HepG2 (cell line): ENCODE results near the gene SNF8. TPM values are rescaled to one million over a fixed set of nuclear protein-coding genes. Genes with fewer than 3 reads are reported as not detected.

Experiments used
- ELK4 ChIP-seq: sonication (generic); formaldehyde crosslinking; IDR thresholded peaks from 2 replicates; pipeline ENCODE4 v1.9.0; 2021; ENCODE audit warnings: missing genetic modification reagents, borderline replicate concordance
- FOXP1 ChIP-seq, 2 experiments: fragments of 450-650 bp in 1 of 2; IDR thresholded peaks; 2 replicates each; pipeline ENCODE4 v1.6.1; 2017 to 2018; ENCODE audit warnings: antibody characterized with exemption in 1 of 2
- HIVEP1 ChIP-seq: sonication (generic); formaldehyde crosslinking; IDR thresholded peaks from 2 replicates; pipeline ENCODE4 v1.4.0; 2020; ENCODE audit warnings: mild to moderate bottlenecking, missing genetic modification reagents
- HMGXB3 ChIP-seq: sonication (generic); formaldehyde crosslinking; IDR thresholded peaks from 2 replicates; pipeline ENCODE4 v1.4.0; 2020; ENCODE audit warnings: missing genetic modification reagents, borderline replicate concordance
- HMGXB4 ChIP-seq, 2 experiments: sonication (generic) in 1 of 2; formaldehyde crosslinking in 1 of 2; IDR thresholded peaks; 2 replicates each; pipeline versions ENCODE4 v1.4.0 to v1.6.1; 2018 to 2020; ENCODE audit warnings: missing genetic modification reagents in 2 of 2, borderline replicate concordance in 1 of 2, low read depth in 1 of 2, mild to moderate bottlenecking in 1 of 2, missing biosample characterization in 1 of 2
- KAT2B ChIP-seq: fragments of 150-350 bp; IDR thresholded peaks from 2 replicates; pipeline ENCODE4 v1.6.1; 2014; ENCODE audit warnings: low read depth, low read length, borderline replicate concordance
- MAFF ChIP-seq: IDR thresholded peaks from 2 replicates; pipeline ENCODE4 v1.6.1; 2011; ENCODE audit warnings: low read depth, low read length, improper control_type of control experiment
- SMC3 ChIP-seq: IDR thresholded peaks from 2 replicates; pipeline ENCODE4 v1.6.1; 2011; ENCODE audit warnings: low read length, improper control_type of control experiment
- SUZ12 ChIP-seq: fragments of 150-350 bp; IDR thresholded peaks from 2 replicates; pipeline ENCODE4 v1.6.1; 2014; ENCODE audit warnings: low read depth, low read length
- TBX2 ChIP-seq: sonication (generic); formaldehyde crosslinking; IDR thresholded peaks from 2 replicates; pipeline ENCODE4 v1.5.0; 2020; ENCODE audit warnings: missing genetic modification reagents, mild to moderate bottlenecking, borderline replicate concordance
- ZBTB4 ChIP-seq: sonication (generic); formaldehyde crosslinking; IDR thresholded peaks from 2 replicates; pipeline ENCODE4 v1.4.0; 2020; ENCODE audit warnings: missing genetic modification reagents, mild to moderate bottlenecking, borderline replicate concordance
- ZBTB7A ChIP-seq: sonication (generic); formaldehyde crosslinking; IDR thresholded peaks from 2 replicates; pipeline ENCODE4 v1.8.0; 2022; ENCODE audit warnings: mild to moderate bottlenecking, missing genetic modification reagents
- ZC3H13 ChIP-seq: sonication (generic); formaldehyde crosslinking; IDR thresholded peaks from 2 replicates; pipeline ENCODE4 v1.8.1; 2023; ENCODE audit warnings: mild to moderate bottlenecking, missing genetic modification reagents, moderate library complexity
- ZFP82 ChIP-seq: sonication (generic); formaldehyde crosslinking; IDR thresholded peaks from 2 replicates; pipeline ENCODE4 v1.5.1; 2020; ENCODE audit warnings: mild to moderate bottlenecking, missing genetic modification reagents, borderline replicate concordance
- ZMYM4 ChIP-seq: sonication (generic); formaldehyde crosslinking; IDR thresholded peaks from 2 replicates; pipeline ENCODE4 v1.8.1; 2023; ENCODE audit warnings: mild to moderate bottlenecking, missing genetic modification reagents
- ZNF414 ChIP-seq: sonication (generic); formaldehyde crosslinking; IDR thresholded peaks from 2 replicates; pipeline ENCODE4 v1.5.0; 2020; ENCODE audit warnings: missing genetic modification reagents
- ZNF547 ChIP-seq: sonication (generic); formaldehyde crosslinking; IDR thresholded peaks from 2 replicates; pipeline ENCODE4 v1.5.1; 2020; ENCODE audit warnings: mild to moderate bottlenecking, missing genetic modification reagents
- ZNF644 ChIP-seq: IDR thresholded peaks from 2 replicates; pipeline ENCODE4 v1.6.1; 2016; ENCODE audit warnings: low read depth
- ZNF83 ChIP-seq: sonication (generic); formaldehyde crosslinking; IDR thresholded peaks from 2 replicates; pipeline ENCODE4 v1.4.0; 2020; ENCODE audit warnings: missing genetic modification reagents, mild to moderate bottlenecking, borderline replicate concordance
- polyA plus RNA-seq, 8 experiments: library from polyadenylated mRNA; depleted of rRNA in 3 of 8; stranded (reverse) in 7 of 8; unstranded in 1 of 8; fragments of >200 nt; fragmentation: Illumina TruSeq in 4 of 8; extraction: Trizol in 4 of 8; gene quantifications; 2 replicates each; pipeline versions ENCODE4 v1.2.1 to v1.2.3, GENCODE V29; 2011 to 2016; ENCODE audit warnings: low read depth in 4 of 8, missing spikeins in 1 of 8, mixed read lengths in 1 of 8; ENCODE audit not compliant: insufficient read depth in 1 of 8
- total RNA-seq, 5 experiments: library from RNA; depleted of rRNA; stranded (reverse); fragments of >200 nt; fragmentation: Illumina TruSeq; extraction: Trizol; gene quantifications; 2 replicates each; pipeline ENCODE4 v1.2.3, GENCODE V29; 2016; ENCODE audit warnings: low read depth in 1 of 5

SNF8 gene
- total and polyA plus RNA-seq, 2 of the 13 experiments (the other 11 are each of a cell fraction or from before 2014, with no cell fraction given): 114 to 153 TPM

GRCh38 chr17:48930435-48930873, 14.2 kb downstream of the SNF8 start (continued):
- TF ChIP-seq ZNF414 (0 out of 2 replicates have a peak, but pooled peaks have one; percentile 28), ZMYM4 (CRISPR knock-in tag) (peak; percentile 43; the same call in 1 of the 2 replicates), ZBTB7A (CRISPR knock-in tag) (no peak), TBX2 (CRISPR knock-in tag) (no peak), ELK4 (CRISPR knock-in tag) (no peak), ZBTB4 (CRISPR knock-in tag) (no peak), FOXP1 (IDR thresholded peaks at IDR 0.05) (no peak), FOXP1 (CRISPR knock-in tag; IDR thresholded peaks at IDR 0.05) (no peak), HMGXB4 (CRISPR knock-in tag; IDR thresholded peaks at IDR 0.05; ENCODE audit: borderline replicate concordance in 1 of 2, low read depth in 1 of 2) (no peak), ZNF644 (CRISPR knock-in tag) (no peak), HIVEP1 (CRISPR knock-in tag) (no peak), SUZ12 (no peak), ZNF547 (CRISPR knock-in tag) (no peak), ZC3H13 (CRISPR knock-in tag) (peak; percentile 52; the same call in 1 of the 2 replicates), HMGXB3 (no peak), MAFF (no peak), KAT2B (no peak), SMC3 (0 out of 2 replicates have a peak, but pooled peaks have one; percentile 4), ZFP82 (CRISPR knock-in tag) (no peak), ZNF83 (CRISPR knock-in tag) (no peak)
